Panc1 (cell line): ENCODE data around the gene SCIMP. TPM values are rescaled to one million over a fixed set of nuclear protein-coding genes. Genes with fewer than 3 reads are reported as not detected.

Source experiments
- ATAC-seq: fragments of 200-7000 bp; cut with Tn5 transposase; 2 replicates; pipeline ENCODE4 v1.9.1; 2020; ENCODE audit warnings: mild to moderate bottlenecking, moderate library complexity
- BruUV-seq: library from RNA; stranded (reverse); fragments of 400-500 nt; replicated peaks from 2 replicates; lab custom pipeline; 2021; lab: Mats Ljungman, UMichigan
- CTCF ChIA-PET: fragments of 300-600 bp; sonication (Branson Sonifier 250); formaldehyde crosslinking; loops from one replicate; lab custom pipeline; 2022; ENCODE audit warnings: antibody characterized with exemption; lab: Charles Lee
- POLR2A ChIA-PET: fragments of 300-600 bp; sonication (Branson Sonifier 250); formaldehyde crosslinking; loops from one replicate; lab custom pipeline; 2022; ENCODE audit warnings: antibody characterized with exemption; lab: Charles Lee
- DNase-seq: peaks from one replicate; pipeline ENCODE4 v3.0.0-alpha.2; 2010; ENCODE audit warnings: low read depth, low spot score
- H3K27ac ChIP-seq: 2 replicates; pipeline ENCODE4 v1.5.1; 2011; ENCODE audit warnings: mild to moderate bottlenecking, low read length, inconsistent platforms
- H3K27me3 ChIP-seq: fragments of 200-500 bp; sonication (Bioruptor generic); 2 replicates; pipeline ENCODE4 v1.6.0; 2014; ENCODE audit warnings: low read length, inconsistent platforms; ENCODE audit not compliant: control insufficient read depth, insufficient read depth
- H3K36me3 ChIP-seq: fragments of 200-500 bp; sonication (Bioruptor generic); 2 replicates; pipeline ENCODE4 v1.5.1; 2014; ENCODE audit warnings: inconsistent platforms, mild to moderate bottlenecking, low read length, moderate library complexity; ENCODE audit not compliant: control insufficient read depth, insufficient read depth
- H3K4me1 ChIP-seq: 2 replicates; pipeline ENCODE4 v1.5.1; 2011; ENCODE audit warnings: inconsistent platforms, mild to moderate bottlenecking, low read length, moderate library complexity; ENCODE audit not compliant: control insufficient read depth, insufficient read depth
- H3K4me3 ChIP-seq, 2 experiments: 2 replicates each; pipeline ENCODE4 v1.5.1; 2011 to 2012; ENCODE audit warnings: low read depth in 2 of 2, low read length in 2 of 2, mild to moderate bottlenecking in 2 of 2, inconsistent platforms in 1 of 2, moderate library complexity in 1 of 2
- H3K9me3 ChIP-seq: fragments of 200-500 bp; sonication (Bioruptor generic); 2 replicates; pipeline ENCODE4 v1.5.1; 2014; ENCODE audit warnings: low read depth, mild to moderate bottlenecking, inconsistent platforms, low read length, moderate library complexity; ENCODE audit not compliant: control insufficient read depth, insufficient read depth
- POLR2AphosphoS5 ChIP-seq: IDR thresholded peaks from 2 replicates; pipeline ENCODE4 v1.6.1; 2012; ENCODE audit warnings: mild to moderate bottlenecking, low read depth, low read length, moderate library complexity
- SIN3A ChIP-seq: IDR thresholded peaks from 2 replicates; pipeline ENCODE4 v1.6.1; 2012; ENCODE audit warnings: low read depth, mild to moderate bottlenecking, low read length, moderate library complexity, borderline replicate concordance; ENCODE audit not compliant: insufficient read depth
- TCF7L2 ChIP-seq: IDR thresholded peaks from 2 replicates; pipeline ENCODE4 v1.6.1; 2011; ENCODE audit warnings: mild to moderate bottlenecking, low read depth, low read length, inconsistent platforms
- in situ Hi-C: cut with HindIII; loops from 2 replicates; pipeline ENCODE4 v1.10.0; 2016; ENCODE audit warnings: low sequenced_read_pairs, low pct_unique_long_range_greater_than_20kb
- intact Hi-C: fragments of 100-400 bp; cut with micrococcal nuclease; formaldehyde crosslinking; loops from one replicate; pipeline ENCODE4 v1.10.0; 2022; ENCODE audit not compliant: unreplicated experiment
- total RNA-seq: library from RNA; stranded (reverse); gene quantifications from one replicate; pipeline ENCODE4 v1.2.1, GENCODE V29; 2021; ENCODE audit not compliant: unreplicated experiment
- TF ChIP-seq, protein P1 (sequence below): fragments of 450-650 bp; IDR thresholded peaks from 2 replicates; pipeline ENCODE4 v1.5.1; 2017; ENCODE audit warnings: mild to moderate bottlenecking
- TF ChIP-seq, protein P2 (sequence below), 2 experiments: IDR thresholded peaks; 2 replicates each; pipeline ENCODE4 v1.6.1; 2011 to 2012; ENCODE audit warnings: low read depth in 2 of 2, control low read depth in 1 of 2, low read length in 1 of 2, mild to moderate bottlenecking in 1 of 2, moderate library complexity in 1 of 2; ENCODE audit not compliant: insufficient read depth in 1 of 2

The SCIMP gene
- total RNA-seq, 1 experiment from 2014 or later, result not detected

DNA sequence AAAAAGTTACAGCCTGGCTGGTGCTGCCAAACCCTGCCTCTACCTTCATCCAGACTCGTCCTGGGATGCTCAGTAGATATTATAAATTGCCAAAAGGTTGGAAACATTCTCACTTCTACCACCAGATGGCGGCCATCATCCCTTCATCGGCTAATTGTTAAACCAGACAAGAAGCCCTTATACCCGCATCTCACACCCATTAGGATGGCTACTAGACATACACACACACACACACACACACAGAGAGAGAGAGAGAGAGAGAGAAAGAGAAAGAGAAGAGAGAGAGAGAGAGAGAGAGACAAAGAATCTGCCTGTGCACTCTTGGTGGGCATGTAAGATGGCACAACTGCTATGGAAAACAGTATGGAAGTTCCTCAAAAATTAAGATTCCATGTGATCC is 15.0 kb upstream of the SCIMP start:
- Histone ChIP-seq H3K9me3 (no peaks in the 10 kb centered on the region), H3K27ac (no peak overlapping the region), H3K27me3 (no peaks in the 10 kb centered on the region), H3K4me3 (no peak overlapping the region), H3K36me3 (no peaks in the 10 kb centered on the region), H3K4me1 (no peaks in the 10 kb centered on the region)
- no peak for TF ChIP-seq TCF7L2
- TF ChIP-seq, protein P1, sequence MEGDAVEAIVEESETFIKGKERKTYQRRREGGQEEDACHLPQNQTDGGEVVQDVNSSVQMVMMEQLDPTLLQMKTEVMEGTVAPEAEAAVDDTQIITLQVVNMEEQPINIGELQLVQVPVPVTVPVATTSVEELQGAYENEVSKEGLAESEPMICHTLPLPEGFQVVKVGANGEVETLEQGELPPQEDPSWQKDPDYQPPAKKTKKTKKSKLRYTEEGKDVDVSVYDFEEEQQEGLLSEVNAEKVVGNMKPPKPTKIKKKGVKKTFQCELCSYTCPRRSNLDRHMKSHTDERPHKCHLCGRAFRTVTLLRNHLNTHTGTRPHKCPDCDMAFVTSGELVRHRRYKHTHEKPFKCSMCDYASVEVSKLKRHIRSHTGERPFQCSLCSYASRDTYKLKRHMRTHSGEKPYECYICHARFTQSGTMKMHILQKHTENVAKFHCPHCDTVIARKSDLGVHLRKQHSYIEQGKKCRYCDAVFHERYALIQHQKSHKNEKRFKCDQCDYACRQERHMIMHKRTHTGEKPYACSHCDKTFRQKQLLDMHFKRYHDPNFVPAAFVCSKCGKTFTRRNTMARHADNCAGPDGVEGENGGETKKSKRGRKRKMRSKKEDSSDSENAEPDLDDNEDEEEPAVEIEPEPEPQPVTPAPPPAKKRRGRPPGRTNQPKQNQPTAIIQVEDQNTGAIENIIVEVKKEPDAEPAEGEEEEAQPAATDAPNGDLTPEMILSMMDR, result peak; percentile 82
- TF ChIP-seq SIN3A, result no peak
- intact Hi-C loops (no loop called here), in situ Hi-C loops (no loop called here)
- no TSS peak for BruUV-seq
- ATAC-seq, result peak; percentile 78
- peak; percentile 58 for DNase-seq
- ChIA-PET POLR2A (interaction anchor here (0.6 kb wide), 1 partner anchor 26 kb away, joined by 10 read pairs; no protein-coding TSS in a partner anchor), CTCF (no interaction called here)

DNA sequence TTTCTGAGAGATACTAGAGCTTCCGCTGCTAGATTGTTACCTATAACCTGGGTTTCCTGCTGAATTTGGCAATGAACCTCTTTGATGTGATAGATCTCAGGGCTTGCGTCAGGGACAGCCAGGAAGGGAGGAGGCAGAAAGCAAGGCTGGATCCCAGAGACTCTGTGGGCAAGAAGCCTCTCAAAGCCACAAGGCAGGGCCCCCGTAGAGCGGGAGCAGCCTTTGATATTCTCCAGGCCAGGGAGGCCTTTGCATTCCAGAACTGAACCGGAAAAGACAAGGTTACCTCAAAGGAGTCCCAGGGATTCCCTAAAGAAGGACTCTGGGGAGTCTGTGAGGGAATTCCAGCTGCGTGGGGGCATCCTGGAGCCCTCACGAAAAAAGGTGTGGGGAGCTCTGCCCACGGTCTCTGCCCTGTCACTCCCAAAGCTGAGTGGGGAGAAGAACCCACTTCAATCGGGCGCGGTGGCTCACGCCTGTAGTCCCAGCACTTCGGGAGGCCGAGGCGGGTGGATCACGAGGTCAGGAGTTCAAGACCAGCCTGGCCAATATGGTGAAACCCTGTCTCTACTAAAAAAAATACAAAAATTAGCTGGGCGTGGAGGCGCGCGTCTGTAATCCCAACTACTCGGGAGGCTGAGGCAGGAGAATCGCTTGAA is 14.3 kb upstream of the SCIMP start:
- H3K9me3 ChIP-seq, result no peaks in the 10 kb centered on the region
- no TSS peak for BruUV-seq
- DNase-seq, result no peak
- POLR2A ChIA-PET, result interaction anchor here (0.6 to 0.7 kb wide), 2 partner anchors 19 to 27 kb away, joined by 10 to 18 read pairs; no protein-coding TSS in a partner anchor
- TF ChIP-seq, protein P2, sequence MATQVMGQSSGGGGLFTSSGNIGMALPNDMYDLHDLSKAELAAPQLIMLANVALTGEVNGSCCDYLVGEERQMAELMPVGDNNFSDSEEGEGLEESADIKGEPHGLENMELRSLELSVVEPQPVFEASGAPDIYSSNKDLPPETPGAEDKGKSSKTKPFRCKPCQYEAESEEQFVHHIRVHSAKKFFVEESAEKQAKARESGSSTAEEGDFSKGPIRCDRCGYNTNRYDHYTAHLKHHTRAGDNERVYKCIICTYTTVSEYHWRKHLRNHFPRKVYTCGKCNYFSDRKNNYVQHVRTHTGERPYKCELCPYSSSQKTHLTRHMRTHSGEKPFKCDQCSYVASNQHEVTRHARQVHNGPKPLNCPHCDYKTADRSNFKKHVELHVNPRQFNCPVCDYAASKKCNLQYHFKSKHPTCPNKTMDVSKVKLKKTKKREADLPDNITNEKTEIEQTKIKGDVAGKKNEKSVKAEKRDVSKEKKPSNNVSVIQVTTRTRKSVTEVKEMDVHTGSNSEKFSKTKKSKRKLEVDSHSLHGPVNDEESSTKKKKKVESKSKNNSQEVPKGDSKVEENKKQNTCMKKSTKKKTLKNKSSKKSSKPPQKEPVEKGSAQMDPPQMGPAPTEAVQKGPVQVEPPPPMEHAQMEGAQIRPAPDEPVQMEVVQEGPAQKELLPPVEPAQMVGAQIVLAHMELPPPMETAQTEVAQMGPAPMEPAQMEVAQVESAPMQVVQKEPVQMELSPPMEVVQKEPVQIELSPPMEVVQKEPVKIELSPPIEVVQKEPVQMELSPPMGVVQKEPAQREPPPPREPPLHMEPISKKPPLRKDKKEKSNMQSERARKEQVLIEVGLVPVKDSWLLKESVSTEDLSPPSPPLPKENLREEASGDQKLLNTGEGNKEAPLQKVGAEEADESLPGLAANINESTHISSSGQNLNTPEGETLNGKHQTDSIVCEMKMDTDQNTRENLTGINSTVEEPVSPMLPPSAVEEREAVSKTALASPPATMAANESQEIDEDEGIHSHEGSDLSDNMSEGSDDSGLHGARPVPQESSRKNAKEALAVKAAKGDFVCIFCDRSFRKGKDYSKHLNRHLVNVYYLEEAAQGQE (IDR thresholded peaks at IDR 0.05; ENCODE audit: insufficient read depth in 1 of 2, low read depth in 2 of 2, low read length in 1 of 2), result no peak
- TF ChIP-seq, protein P1, result no peak
- TF ChIP-seq TCF7L2 (no peak), SIN3A (no peak), POLR2AphosphoS5 (no peak)
- H3K4me3 ChIP-seq, result no peak overlapping the region
- no peaks in the 10 kb centered on the region for H3K36me3 ChIP-seq
- ATAC-seq, result no peak
- H3K27me3 ChIP-seq, result no peaks in the 10 kb centered on the region
- no peaks in the 10 kb centered on the region for H3K4me1 ChIP-seq
- intact Hi-C loops (no loop called here), in situ Hi-C loops (no loop called here)
- CTCF ChIA-PET, result no interaction called here
- H3K27ac ChIP-seq, result no peak overlapping the region
